Activated CD4-positive, alpha-beta T cell treated with anti-CD3 and anti-CD28 coated beads, Interleukin-2, amount 50 U/mL, for 1 hour (primary cell): ENCODE results near the gene ANKRD27.
"Not testable (repeated sequence)": the region's sequence is repeated elsewhere in the genome, so short reads cannot be mapped to it uniquely, and the experiment has no call there.

Source experiments
- DNase-seq: peaks from one replicate; pipeline ENCODE4 v3.0.0-alpha.2; 2020

Gene ANKRD27

DNA sequence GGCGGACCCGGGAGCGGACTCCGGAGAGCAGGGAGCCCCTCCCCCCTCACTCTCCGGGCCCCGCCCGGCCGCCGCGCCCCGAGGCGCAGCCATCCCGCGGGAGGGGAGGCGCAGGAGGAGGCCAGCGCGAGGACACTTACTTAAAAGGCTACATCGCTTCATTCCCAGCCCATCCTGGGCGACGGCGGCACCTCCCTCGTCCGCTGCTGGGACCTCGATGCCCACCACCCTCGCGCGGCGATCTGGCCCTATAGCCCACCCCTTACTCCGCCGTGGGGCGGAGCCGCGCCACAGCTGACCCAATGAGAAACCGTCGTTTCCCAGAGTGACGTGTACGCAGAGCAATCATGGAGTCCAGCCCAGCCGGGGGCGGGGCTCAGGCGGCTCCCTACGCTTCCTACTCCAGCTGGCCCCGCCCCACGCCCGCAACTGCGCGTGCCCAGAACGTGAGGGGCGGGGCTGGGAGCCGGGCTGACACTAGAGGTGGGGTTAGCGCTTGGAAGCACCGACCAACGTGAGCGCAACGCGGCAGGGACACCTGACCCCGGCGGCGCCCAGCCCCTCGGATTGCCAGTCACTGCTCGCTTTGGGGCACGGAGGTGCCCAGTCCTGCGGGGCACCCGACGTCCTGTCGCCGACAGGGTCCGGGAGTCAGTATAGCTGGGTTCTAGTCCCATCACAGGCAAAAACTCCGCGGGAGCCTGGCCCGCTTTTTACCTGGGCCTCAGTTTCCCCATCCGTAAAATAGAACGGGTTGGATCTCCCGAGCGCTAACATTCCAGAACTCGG, at the start of gene ANKRD27:
Gene ANKRD27, minus strand, starts transcription at position 250 of the 789 bp plus-strand sequence. CDS start 16,165 bp downstream, outside the sequence.
- peak; percentile 98 for DNase-seq

DNA sequence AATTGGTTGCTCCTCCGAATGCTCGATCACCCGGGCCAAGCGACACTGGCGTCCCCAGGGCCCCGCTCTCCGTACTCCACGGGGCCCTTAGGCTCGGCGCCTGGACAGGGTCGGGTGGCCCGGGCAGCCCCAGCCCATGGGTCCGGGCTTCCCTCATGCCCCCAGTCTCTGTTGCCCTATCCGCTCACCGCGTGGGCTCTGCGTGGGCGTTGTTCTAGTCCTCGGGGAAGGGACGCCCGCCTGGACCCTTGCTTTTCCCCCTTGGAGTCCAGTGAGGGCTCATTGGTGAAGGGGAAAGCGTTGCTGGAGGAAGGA, 45.9 kb upstream of the ANKRD27 start:
- no peak for DNase-seq

DNA sequence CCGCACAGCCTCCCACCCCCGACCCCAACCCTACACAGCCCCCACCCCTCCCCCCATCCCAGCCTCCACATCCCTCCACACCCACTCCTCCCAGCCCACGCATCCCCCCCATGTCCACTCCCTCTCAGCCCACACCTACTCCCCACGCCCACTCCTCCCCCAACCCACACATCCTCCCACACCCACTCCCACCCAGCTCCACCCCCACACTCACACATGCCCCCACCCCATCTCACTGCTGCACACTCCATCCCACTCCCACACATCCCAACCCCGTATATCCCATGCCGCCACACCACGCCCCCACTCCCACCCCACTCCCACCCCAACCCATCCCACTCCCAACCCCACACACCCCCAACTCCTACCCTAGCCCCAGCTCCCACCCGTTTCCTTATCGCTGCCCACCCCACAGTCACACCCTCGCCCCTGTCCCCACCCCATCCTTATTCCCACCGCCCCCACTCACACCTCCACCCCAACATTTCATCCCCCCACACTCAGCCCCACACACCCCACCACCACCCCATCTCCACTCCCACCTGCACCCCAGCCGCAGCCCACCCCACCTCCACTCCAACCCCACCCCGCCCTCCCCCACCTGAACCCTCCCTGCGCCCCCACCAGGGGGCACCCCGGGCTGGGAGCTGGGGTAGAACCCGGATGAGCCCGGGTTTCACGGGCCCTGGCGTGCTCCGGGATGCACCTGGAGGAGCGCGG, 45.4 kb upstream of the ANKRD27 start:
- no peak for DNase-seq

DNA sequence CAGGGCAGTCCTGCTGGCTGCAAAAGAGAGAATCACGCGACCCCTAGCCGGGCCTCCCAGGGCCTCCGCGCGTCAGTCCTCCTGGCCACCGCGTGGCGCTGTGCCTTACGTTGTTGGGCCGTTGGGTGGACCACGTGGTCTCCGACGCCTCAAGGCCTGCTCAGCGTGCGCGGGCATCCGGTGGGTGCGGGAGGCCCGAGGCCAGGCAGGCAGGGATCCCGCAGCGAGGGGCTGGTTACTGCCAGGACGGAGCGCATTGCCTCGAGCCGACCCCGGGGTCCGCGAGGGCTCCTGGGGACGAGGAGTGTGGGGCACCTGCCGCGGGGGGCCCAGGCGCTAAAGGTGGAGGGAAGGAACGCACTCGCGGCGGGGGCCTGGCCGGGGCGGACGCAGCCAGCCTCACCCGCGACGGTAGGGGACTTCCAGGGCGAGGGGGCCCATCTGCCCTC, 44.7 kb upstream of the ANKRD27 start, which contains the start of gene TDRD12:
Gene TDRD12, plus strand, starts transcription at position 157 of the 449 bp plus-strand sequence. CDS start 306 bp downstream, outside the sequence.
- DNase-seq = no peak

DNA sequence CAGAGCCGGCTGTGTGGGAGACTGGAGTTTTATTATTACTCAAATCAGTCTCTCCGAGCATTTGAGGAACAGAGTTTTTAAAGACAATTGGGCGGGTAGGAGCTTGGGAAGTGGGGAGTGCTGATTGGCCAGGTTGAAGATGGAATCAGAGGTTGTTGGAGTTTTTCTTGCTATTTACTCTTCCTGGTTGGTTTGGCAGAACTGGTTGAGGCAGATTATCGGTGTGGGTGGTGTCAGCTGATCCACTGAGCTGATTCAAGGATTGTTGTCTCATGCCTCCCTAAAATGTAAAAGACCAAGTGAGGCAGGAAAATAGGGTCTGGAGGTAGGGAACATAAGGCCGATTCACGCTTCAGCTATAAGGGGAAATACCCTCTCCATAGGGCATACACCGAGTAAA, 43.3 kb upstream of the ANKRD27 start:
- DNase-seq = no peak

DNA sequence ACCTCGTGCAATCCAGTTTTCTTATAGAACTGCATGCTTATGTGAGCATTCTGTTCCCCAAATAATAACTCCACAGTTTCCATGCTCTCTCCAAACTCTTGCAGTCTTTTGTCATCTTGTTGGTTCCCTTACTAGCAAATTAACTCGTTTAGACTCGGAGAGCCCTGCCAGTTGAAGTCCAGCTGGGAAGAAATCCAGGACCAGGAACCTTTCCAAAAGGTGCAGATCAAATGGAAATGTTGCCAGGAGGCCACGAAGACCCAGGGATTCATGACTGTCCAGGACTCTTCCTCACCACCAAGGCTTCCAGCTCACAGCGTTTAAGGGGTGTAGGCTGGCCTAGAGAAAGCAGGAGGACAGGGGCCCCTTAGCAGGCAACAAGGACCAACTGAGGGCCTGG, 42.5 kb upstream of the ANKRD27 start:
- no peak for DNase-seq

DNA sequence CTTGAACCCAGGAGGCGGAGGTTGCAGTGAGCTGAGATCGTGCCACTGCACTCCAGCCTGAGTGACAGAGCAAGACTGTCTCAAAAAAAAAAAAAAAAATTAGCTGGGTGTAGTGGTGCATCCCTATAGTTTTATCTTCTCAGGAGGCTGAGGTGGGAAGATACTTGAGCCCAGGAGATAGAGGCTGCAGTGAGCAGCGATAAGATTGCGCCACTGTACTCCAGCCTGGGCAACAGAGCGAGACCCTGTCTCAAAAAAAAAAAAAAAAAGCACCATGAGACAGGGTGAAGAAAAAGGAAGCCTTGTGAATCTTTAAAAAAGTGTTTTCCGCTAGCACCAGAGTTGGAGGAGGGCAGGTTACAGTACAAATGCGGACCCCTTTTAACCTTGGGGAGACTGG, 41.2 kb upstream of the ANKRD27 start:
- not testable (repeated sequence) for DNase-seq

DNA sequence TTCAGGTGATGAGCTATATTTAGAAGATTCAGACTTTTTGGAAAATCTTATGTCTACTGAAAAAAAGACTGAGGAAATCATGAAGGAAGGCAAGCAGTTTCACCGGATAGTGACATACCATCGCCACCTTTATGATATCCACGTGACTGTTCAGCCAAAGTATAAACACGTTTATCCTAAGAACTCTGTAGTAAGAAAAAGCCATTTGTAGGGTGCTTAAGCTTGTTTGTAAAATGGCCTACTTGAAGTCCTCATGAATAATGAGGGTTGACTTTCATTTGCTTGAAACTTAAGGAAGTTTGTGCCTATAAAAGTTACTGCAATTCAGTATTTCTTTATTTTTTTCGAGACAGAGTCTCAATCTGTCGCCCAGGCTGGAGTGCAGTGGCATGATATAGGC, 36.8 kb upstream of the ANKRD27 start:
- no peak for DNase-seq

DNA sequence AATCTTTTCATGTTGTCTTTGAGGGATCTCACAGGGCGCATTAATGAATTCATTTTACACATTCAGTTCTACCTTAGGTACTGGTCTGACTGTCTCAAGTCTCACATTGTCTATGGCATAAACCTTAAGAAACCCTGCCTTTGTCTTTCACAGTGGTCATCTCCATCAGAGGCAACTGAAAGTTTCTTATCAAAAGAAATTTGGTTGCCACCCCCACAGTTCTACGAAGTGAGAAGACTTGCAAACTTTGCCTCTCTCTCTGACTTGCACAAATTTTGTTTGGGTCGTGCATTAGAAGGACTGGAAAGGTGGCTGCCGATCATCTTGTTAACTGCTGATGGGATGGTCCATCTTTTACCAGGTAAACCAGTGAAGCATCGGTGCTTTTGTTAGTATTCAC, 34.1 kb upstream of the ANKRD27 start:
- DNase-seq = no peak

DNA sequence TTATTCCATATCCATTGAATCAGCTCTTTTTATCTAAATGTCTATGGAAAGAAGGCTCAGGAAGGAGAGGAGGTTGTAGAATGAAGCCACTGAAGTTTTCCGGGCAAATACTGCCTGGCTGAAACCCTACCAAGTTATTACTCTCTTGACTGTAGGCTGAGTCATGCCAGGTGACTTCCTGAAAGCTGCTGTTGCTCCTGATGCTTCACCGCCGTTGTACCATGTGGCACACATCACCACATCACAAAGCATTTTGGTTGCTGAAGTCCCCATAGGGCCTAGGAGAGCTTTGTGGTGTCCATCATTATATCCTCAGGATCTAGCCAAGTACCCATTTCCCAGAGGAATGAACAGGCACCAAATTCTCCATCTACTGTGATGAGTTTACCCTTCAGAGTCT, 33.5 kb upstream of the ANKRD27 start:
- peak; percentile 11 for DNase-seq

DNA sequence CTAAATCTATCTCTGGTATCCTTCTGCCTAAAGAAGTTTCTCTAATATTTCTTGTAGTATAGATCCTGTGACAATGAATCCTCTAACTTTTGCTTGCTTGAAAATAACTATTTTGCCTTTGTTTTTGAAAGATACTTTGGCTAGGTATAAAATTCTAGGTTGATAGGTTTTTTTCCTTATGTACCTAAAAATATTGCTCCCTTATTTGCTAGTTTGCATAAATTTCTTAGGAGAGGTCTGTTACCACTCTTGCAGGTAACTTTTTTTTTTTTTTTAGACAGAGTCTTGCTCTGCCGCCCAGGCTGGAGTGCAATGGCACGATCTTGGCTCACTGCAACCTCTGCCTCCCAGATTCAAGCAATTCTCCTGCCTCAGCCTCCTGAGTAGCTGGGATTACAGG, 29.0 kb upstream of the ANKRD27 start:
- not testable (repeated sequence) for DNase-seq

DNA sequence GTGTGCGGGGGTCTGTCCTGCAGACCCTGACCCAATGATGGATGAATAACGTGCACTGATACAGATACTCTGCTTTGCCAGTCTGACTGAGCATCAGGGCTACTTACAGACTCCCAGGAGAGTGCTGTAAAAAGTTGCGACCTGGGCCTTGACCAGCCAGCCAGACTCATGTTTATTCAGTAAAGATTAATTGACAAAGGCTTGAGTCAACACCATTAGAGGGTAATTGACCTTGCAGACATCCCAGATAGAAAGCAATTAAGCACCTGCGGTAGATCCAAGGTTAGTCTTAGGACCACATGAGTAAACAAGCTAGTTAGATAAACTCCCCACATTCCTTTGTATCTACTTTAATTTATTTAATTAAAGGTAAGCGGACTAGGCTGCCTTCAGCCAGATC, 27.0 kb upstream of the ANKRD27 start:
- DNase-seq = no peak

DNA sequence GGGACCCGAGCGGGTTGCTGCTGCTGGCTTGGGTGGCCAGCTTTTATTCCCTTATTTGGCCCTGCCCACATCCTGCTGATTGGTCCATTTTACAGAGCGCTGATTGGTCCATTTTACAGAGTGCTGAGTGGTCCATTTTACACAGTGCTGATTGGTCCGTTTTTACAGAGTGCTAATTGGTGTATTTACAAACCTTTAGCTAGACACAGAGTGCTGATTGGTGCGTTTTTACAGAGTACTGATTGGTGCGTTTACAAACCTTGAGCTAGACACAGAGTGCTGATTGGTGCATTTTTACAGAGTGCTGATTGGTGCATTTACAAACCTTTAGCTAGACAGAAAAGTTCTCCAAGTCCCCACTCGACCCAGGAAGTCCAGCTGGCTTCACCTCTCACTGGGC, 25.1 kb upstream of the ANKRD27 start:
- DNase-seq = not testable (repeated sequence)

DNA sequence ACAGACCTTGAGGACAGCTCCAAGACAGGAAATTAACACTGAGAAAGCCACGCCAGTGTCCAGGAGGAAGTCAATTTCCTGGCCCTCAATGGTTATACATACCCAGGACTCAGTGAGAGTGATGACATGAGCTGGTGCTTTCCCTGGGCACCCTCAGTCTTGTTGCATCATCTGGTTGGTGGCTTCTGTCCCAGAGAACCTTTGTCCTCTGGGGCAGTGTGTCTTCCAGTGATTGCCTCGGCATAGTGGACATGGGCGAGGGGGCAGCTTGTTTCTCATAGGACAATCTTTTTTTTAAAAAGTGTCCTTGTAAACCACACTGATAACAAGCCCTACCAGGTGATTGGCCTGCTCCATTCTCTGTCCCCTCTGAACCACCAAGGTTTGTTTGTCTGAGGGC, 21.8 kb upstream of the ANKRD27 start:
- not testable (repeated sequence) for DNase-seq

DNA sequence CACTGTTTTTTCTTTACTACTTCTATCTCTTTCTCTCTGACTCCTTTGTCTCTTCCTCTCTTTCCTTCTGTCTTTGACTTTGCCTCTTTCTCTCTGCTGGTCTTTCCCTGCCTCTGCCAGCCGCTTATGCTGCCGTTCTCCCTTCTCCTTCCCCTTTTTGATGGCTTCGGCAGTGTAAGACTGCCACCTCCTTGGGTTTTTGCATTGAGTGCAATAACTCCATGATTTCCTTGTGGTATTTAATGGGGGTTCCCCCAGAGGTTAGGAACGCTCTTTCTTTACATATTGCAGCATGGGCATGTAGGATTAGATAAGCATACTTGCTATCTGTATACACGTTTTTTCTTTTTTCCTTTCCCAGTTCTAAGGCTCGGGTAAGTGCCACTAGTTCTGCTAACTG, 20.5 kb upstream of the ANKRD27 start:
- not testable (repeated sequence) for DNase-seq

DNA sequence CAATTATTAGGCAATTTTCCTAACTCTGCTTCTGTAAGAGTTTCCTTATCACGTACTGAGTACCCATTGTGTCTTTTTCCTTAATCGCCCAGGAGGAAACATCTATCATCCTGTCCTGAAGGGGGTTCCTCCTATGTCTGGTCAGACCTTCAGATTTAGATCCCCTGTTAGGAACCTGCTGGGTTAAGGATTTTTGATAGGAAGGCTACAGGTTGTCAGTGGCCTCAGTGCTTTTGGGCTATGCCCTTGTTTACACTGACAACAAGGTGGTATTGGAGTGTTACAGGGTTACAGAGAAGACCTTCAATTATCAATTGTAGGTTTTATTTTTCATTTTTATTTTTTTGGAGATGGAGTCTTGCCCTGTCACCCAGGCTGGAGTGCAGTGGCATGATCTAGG, 19.9 kb upstream of the ANKRD27 start:
- DNase-seq = not testable (repeated sequence)

DNA sequence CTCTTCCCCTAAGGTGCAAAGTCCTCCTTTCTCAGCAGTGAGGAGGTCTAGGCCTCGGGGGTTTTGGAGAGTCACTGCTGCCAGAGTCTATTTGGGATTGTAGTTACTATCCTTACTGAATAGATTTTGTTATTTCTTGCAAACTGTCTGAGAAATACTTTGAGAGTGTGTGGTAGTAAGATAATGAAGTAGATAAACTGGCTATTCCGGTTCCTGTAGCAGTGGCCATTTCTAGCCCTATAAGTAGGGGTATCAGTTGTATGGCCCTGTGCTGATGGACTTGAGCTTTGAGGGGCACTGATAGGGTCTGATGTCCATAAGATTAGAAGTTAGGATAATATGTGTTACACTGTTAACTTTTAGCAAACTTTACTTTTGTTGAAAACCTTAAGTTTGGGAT, 19.3 kb upstream of the ANKRD27 start:
- not testable (repeated sequence) for DNase-seq

DNA sequence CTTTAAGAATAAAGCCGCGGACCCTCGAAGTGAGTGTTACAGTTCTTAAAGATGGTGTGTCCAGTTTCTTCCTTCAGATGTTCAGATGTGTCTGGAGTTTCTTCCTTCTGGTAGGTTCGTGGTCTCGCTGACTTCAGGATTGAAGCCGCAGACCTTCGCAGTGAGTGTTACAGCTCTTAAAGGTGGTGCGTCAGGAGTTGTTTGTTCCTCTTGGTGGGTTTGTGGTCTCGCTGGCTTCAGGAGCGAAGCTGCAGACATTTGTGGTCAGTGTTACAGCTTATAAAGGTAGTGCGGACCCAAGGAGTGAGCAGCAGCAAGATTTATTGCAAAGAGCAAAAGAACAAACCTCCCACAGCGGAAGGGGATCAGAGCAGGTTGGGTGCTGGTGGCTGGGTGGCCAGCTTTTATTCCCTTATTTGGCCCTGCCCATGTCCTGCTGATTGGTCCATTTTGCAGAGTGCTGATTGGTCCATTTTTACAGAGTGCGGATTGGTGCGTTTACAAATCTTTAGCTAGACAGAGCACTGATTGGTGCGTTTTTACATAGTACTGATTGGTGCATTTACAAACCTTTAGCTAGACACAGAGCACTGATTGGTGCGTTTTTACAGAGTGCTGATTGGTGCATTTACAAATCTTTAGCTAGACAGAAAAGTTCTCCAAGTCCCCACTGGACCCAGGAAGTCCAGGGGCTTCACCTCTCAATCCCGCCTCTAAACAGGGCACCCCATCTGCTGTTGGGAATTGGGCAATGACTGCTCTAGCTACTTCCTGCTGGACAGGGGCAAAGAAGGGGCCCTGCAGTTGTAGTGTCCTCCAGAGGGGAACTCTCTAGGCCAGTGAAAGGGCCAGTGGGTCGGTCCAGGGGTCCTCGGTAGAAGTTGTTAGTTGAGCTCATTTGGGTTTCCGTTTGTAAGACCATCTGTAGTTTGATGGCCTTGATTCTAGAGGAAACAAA, 18.4 kb upstream of the ANKRD27 start:
- peak; percentile 26 for DNase-seq

DNA sequence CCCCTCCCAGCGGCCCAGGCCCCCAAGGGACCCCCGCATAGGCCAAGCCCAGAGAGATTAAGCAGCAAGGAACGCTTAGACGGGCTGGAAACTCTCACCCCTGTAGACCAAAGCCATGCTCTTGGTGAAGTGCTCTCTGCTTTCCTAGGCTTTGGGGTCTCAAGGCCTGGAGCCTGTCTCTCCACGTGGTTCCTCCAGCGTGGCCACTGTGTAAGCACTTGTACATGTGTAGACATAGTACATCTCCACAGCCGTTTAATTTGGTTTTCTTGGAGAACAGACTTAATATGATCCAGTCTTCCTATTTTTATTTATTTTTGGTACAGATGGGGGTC, 17.7 kb upstream of the ANKRD27 start:
- DNase-seq = no peak

DNA sequence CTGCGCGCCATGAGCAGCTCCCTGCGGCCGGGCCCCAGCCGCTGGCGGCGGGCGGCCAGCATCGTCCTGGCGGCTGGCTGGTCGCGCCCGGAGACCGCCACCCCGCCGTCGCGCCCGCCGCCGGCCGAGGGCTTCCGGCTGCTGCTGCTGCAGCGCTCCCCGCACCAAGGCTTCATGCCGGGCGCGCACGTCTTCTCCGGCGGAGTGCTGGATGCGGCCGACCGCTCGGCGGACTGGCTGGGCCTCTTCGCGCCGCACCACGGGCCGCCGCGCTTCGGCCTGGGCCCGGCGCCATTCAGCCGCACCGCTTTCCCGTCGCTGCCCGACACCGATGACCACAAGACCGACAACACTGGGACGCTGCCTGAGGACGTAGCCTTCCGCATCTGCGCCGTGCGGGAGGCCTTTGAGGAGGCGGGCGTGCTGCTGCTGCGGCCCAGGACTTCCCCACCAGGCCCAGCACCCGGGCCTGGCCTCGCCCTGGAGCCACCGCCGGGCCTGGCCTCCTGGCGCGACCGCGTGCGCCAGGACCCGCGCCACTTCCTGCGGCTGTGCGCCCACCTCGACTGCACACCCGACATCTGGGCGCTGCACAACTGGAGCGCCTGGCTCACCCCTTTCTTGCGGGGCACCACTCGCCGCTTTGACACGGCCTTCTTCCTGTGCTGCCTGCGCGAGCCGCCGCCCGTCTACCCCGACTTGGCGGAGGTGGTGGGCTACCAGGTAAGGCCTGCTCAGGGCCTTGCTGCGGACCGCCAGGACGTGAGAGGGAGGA, 17.2 kb upstream of the ANKRD27 start:
- peak; percentile 33 for DNase-seq

DNA sequence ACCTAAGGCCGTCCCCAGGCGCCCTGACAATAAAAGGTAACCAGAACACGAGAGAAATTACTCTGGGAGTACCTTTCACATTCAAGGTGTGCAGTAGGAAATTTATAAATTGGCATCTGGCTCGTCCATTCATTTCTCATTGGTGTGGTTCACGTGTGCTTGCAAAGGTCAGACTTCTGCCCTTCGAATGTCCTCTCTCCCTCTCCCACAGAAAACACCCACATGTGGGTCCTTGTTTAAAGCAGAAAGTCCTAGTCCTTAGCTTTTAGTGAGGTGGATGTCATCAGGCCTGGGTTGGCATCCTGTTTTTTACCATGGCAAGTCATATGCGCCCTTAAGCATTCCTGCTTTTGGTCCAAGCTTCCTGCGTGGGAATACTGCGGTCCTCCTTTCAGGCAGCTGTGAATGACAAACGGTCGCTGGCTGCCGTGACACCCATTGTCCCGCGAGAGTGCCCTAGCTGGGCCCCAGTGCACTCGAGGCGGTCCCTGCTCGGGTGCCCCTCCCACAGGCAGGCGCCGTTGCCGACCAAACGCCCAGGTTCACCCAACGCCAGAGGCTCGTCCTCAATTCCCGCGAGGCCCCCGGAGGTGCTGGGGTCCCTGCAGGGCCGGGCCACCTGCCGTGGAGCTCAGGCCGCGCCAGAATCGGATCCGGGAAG, 16.4 kb upstream of the ANKRD27 start, which contains the start of gene NUDT19:
Gene NUDT19, plus strand, starts transcription at position 531 of the 661 bp plus-strand sequence. CDS start 140 bp downstream, outside the sequence.
- peak; percentile 74 for DNase-seq

DNA sequence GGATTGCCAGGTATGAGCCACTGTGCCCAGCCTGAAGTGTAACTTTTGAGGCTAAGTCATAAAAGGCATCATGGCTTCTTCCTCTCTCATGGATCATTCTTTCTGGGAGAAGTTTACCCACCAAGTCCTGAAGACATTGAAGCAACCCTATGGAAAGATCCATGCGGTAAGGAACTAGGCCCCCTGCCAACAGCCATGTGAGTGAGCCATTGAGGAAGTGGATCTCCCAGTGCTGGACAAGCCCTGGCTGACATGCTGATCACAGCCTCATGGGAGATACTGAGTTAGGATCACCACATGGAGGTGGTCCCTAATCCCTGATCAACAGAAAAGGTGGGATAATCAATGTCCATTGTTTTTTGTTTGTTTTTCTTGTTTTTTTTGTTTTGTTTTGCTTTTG, 13.3 kb upstream of the ANKRD27 start:
- no peak for DNase-seq
